ENCODE data around the gene TNS1. TPM values are rescaled to one million over a fixed set of nuclear protein-coding genes. Genes with fewer than 3 reads are reported as not detected.
A peak's percentile ranks its signal among the peaks of the same experiment; 100 is the strongest.
"Not testable (repeated sequence)": the region's sequence is repeated elsewhere in the genome, so short reads cannot be mapped to it uniquely, and the experiment has no call there.

Gene TNS1
- under 1 TPM in 4 of 6 donors, not detected in 2; 0.05 to 0.57 (median 0.35) TPM for polyA plus RNA-seq (ENCODE audit: low read depth in 6 of 6)

GRCh38 chr2:218002845-218003180 is at the start of gene TNS1:
TSS of gene TNS1 (minus strand) at chr2:218002995. CDS start at chr2:218002872, 123 bp downstream.
- DNase-seq (no peak), ATAC-seq (ENCODE audit: low read depth in 2 of 2) (no peak)
- H3K27ac Mint-ChIP-seq = peak within 1 kb of the TSS in 1 of 6 donors; percentile 60
- H3K4me1 Mint-ChIP-seq = no peaks in the 10 kb centered on the region
- H3K27me3 Mint-ChIP-seq = peaks cover 4 to 26% (median 18%) of the 10 kb centered on the region in 3 donors
- H3K9me3 Mint-ChIP-seq = no peaks in the 10 kb centered on the region
- H3K36me3 Mint-ChIP-seq = no peaks in the 10 kb centered on the region
- no peak within 1 kb of the TSS for H3K4me3 Mint-ChIP-seq

DNA sequence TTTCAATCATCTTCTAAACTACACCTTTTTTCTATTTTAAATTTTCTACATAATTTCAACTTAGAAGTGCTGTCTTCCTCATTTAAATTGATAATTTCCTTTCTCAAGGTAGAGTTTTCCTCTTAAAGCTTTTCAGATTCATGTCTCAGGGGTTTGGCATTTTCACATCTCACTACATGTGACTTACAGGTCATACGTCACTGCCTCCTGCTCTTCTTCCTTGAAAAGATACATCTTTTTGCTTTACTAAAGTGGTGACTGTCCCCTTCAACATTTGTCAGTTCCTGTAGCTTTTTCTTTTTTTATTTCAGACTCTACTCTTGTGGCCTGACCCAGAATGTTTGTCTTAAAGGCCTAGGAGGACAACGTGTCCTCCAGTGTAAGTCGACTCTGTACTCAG is 49.1 kb upstream of the TNS1 start:
- DNase-seq = no peak
- H3K9me3 Mint-ChIP-seq = peaks cover 3 to 34% (median 15%) of the 10 kb centered on the region in 7 donors
- peaks cover 7 to 28% (median 24%) of the 10 kb centered on the region in 3 donors for H3K27me3 Mint-ChIP-seq
- H3K4me3 Mint-ChIP-seq = no peak overlapping the region
- ATAC-seq (ENCODE audit: low read depth in 2 of 2) = no peak
- peaks cover 0 to 5% (median 4%) of the 10 kb centered on the region in 3 donors for H3K4me1 Mint-ChIP-seq
- no peak overlapping the region for H3K27ac Mint-ChIP-seq
- H3K36me3 Mint-ChIP-seq = peaks cover 8 to 10% of the 10 kb centered on the region in 2 donors

GRCh38 chr2:218047536-218048225 is 44.9 kb upstream of the TNS1 start:
- ATAC-seq (ENCODE audit: low read depth in 2 of 2) = peak in 1 of 2 donors; percentile 43

DNA sequence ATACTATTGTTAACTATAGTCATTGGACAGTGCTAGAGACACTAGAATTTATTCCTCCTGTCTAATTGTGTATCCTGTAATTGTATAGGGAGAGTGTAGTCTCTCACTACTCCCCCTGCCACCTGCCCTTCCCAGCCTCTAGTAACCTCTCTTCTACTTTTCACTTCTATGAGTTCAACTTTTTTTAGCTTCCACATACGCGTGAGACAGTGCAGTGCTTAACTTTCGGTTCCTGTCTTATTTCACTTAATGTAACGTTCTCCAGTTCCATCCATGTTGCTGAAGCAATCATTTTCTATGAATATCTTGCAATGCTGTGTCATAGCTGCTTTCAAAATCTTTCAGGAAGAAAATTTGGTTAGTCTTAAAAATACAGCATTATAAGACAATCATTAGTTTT is 43.4 kb upstream of the TNS1 start:
- Mint-ChIP-seq H3K27ac (no peak overlapping the region), H3K4me3 (no peak overlapping the region), H3K27me3 (peaks cover 0 to 21% (median 9%) of the 10 kb centered on the region in 3 donors), H3K36me3 (peaks cover 8 to 10% of the 10 kb centered on the region in 2 donors), H3K9me3 (peaks cover 6 to 38% (median 15%) of the 10 kb centered on the region in 7 donors), H3K4me1 (peaks cover 0 to 12% (median 5%) of the 10 kb centered on the region in 3 donors)
- peak; percentile 30 to 44 for ATAC-seq (ENCODE audit: low read depth in 2 of 2)
- DNase-seq = no peak

More at GRCh38 chr2:218047536-218048225, 44.9 kb upstream of the TNS1 start:
- Mint-ChIP-seq H3K27me3 (peaks cover 7 to 22% (median 13%) of the 10 kb centered on the region in 3 donors), H3K4me1 (peaks cover 0 to 7% (median 5%) of the 10 kb centered on the region in 3 donors), H3K36me3 (peaks cover 8 to 10% of the 10 kb centered on the region in 2 donors), H3K9me3 (peaks cover 6 to 43% (median 15%) of the 10 kb centered on the region in 7 donors), H3K4me3 (peak overlapping the region in 1 of 8 donors; percentile 30), H3K27ac (peak overlapping the region in 2 of 6 donors; percentile 17 to 59)
- no peak for DNase-seq

DNA sequence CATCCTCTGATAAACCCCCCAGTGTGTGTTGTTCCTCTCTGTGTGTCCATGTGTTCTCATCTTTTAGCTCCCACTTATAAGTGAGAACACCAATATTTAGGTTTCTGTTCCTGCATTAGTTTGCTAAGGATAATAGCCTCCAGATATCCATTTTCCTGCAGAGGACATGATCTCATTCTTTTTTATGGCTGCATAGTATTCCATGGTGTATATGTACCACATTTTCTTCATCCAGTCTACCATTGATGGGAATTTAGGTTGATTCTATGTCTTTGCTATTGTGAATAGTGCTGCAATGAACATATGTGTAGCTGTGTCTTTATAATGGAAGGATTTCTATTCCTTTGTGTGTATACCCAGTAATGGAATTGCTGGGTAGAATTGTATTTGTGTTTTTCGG is 41.8 kb upstream of the TNS1 start:
- not testable (repeated sequence) for H3K4me3 Mint-ChIP-seq; ATAC-seq (ENCODE audit: low read depth in 2 of 2); DNase-seq; H3K27ac Mint-ChIP-seq; H3K36me3 Mint-ChIP-seq
- Mint-ChIP-seq H3K4me1 (peaks cover 0 to 12% (median 5%) of the 10 kb centered on the region in 3 donors), H3K9me3 (peaks cover 0 to 27% (median 11%) of the 10 kb centered on the region in 7 donors), H3K27me3 (peaks cover 8 to 29% (median 17%) of the 10 kb centered on the region in 3 donors)

DNA sequence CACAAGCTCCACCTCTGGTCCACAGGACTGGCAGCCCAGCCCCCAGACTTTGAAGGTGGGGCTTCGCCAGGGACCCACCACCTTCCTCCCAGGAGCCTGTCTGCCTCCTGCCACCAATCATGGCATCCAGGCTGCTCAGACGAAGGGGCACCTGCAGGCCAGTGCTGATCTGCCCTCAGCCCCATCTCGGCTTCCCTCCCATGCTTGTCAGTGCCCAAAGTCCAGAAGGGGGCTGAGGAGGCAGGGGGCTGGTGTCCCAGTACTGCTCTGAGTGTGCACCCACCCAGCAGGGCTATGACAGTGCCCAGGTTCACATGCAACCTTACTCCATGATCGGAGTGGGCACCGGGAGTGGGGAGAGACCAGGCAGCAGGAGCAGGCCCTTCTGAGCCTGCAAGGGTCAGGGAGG is 40.9 kb upstream of the TNS1 start:
- no peak for DNase-seq
- Mint-ChIP-seq H3K4me1 (peaks cover 0 to 12% (median 5%) of the 10 kb centered on the region in 3 donors), H3K4me3 (no peak overlapping the region), H3K36me3 (no peaks in the 10 kb centered on the region), H3K27me3 (peaks cover 8 to 36% (median 26%) of the 10 kb centered on the region in 3 donors), H3K9me3 (peaks cover 0 to 18% (median 5%) of the 10 kb centered on the region in 7 donors), H3K27ac (no peak overlapping the region)
- ATAC-seq (ENCODE audit: low read depth in 2 of 2) = no peak

- Mint-ChIP-seq H3K36me3 (no peaks in the 10 kb centered on the region), H3K4me1 (peaks cover 0 to 9% (median 2%) of the 10 kb centered on the region in 3 donors), H3K27me3 (peaks cover 8 to 39% (median 32%) of the 10 kb centered on the region in 3 donors), H3K27ac (no peak overlapping the region), H3K9me3 (peaks cover 0 to 15% (median 5%) of the 10 kb centered on the region in 7 donors), H3K4me3 (no peak overlapping the region)
- DNase-seq (no peak), ATAC-seq (ENCODE audit: low read depth in 2 of 2) (no peak)
Observed at GRCh38 chr2:218043100-218043499, 40.3 kb upstream of the TNS1 start.

DNA sequence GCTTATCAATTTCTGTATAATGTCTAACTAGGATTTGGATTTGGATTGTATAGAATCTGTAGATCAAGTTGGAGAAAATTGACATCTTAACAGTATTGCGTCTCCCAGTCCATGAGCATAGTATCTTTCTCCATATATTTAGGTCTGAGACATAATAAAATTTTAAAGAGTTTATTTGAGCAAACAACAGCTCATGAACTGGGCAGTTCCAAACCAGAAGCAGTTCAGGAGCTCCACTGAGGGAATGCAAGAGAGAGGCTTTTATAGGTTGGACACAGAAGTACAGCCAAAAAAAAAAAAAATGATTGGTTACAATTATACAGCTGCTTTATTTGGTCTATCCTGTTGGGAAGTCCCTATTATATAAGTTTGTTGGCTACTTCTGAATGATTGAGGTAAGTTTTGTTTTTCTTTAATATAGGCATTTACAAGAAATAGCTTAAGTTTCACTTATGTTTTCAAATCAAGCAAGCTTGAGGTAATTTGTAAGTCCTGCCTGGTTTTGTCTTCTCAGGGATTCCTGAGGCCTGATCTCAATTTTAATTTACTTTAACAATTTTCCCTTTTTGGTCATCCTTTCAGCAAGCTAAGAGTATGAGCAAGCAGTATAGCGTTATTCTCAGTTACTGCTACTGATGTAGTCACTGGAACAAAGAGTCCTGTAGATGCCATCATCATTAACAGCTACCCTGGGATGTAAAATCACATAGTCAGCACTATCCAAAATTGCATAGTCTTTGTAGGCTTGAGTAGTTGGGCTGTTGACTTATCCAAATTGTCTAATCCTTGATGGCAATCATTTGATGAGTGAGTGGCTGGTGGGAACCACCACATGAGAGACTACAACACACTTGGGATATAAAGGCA is 38.7 kb upstream of the TNS1 start:
- H3K9me3 Mint-ChIP-seq = peaks cover 0 to 15% (median 5%) of the 10 kb centered on the region in 7 donors
- H3K27ac Mint-ChIP-seq = no peak overlapping the region
- H3K27me3 Mint-ChIP-seq = peaks cover 8 to 39% (median 39%) of the 10 kb centered on the region in 3 donors
- no peaks in the 10 kb centered on the region for H3K36me3 Mint-ChIP-seq
- DNase-seq = no peak
- peaks cover 0 to 9% (median 0%) of the 10 kb centered on the region in 3 donors for H3K4me1 Mint-ChIP-seq
- ATAC-seq (ENCODE audit: low read depth in 2 of 2) = no peak
- H3K4me3 Mint-ChIP-seq = no peak overlapping the region

GRCh38 chr2:218040883-218041282 is 38.1 kb upstream of the TNS1 start:
- H3K4me1 Mint-ChIP-seq = peaks cover 0 to 6% (median 0%) of the 10 kb centered on the region in 3 donors
- peaks cover 8 to 39% (median 39%) of the 10 kb centered on the region in 3 donors for H3K27me3 Mint-ChIP-seq
- no peak overlapping the region for H3K4me3 Mint-ChIP-seq
- ATAC-seq (ENCODE audit: low read depth in 2 of 2) = no peak
- no peak for DNase-seq
- H3K36me3 Mint-ChIP-seq = no peaks in the 10 kb centered on the region
- H3K9me3 Mint-ChIP-seq = peaks cover 0 to 15% (median 5%) of the 10 kb centered on the region in 7 donors
- H3K27ac Mint-ChIP-seq = no peak overlapping the region

DNA sequence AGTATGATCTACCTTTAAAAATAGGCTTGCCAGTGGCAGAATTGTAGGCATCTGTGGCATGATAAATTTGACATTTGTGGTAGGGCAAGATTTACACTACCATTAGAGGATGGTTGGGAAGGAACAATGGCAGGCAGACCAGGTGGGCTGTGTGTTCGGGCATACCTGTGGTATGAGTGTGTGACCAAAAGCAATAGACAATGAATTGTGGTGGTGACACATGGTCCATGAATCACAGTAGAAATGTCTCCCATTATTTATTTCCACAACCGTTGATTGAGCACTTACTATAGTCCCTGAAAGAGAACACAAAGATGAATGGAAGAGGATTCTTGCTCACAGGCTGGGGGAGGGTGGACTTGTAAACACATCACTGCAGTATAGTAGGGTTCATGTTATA is 36.4 kb upstream of the TNS1 start:
- H3K36me3 Mint-ChIP-seq = no peaks in the 10 kb centered on the region
- H3K4me3 Mint-ChIP-seq = no peak overlapping the region
- peaks cover 0 to 18% (median 1%) of the 10 kb centered on the region in 3 donors for H3K4me1 Mint-ChIP-seq
- H3K9me3 Mint-ChIP-seq = peaks cover 0 to 5% (median 0%) of the 10 kb centered on the region in 7 donors
- no peak overlapping the region for H3K27ac Mint-ChIP-seq
- H3K27me3 Mint-ChIP-seq = peaks cover 8 to 39% (median 31%) of the 10 kb centered on the region in 3 donors
- no peak for DNase-seq
- no peak for ATAC-seq (ENCODE audit: low read depth in 2 of 2)

DNA sequence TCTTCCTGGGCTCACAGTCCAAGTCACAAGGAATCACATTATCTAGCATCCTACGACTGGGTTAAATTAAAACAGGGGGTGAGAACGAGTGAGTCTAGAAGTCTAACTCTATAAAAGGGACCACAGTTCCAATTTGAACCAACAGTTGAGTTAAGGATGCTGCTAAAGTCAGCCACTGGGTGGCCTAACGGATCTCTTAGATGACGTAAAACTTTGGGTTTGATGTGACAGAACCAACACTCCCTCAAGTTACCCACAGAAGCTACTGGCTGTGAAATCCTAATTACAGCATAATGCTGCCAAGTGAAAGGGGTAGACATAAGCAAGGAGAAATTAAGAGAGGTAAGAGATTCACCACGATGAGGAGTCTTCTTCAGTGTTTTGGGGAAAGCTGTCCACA is 33.6 kb upstream of the TNS1 start:
- Mint-ChIP-seq H3K4me3 (peak overlapping the region in 3 of 8 donors; percentile 14 to 68 (median 31)), H3K27me3 (peaks cover 8 to 39% (median 27%) of the 10 kb centered on the region in 3 donors), H3K4me1 (peaks cover 0 to 16% (median 4%) of the 10 kb centered on the region in 3 donors), H3K9me3 (no peaks in the 10 kb centered on the region), H3K27ac (no peak overlapping the region), H3K36me3 (no peaks in the 10 kb centered on the region)
- DNase-seq = no peak
- no peak for ATAC-seq (ENCODE audit: low read depth in 2 of 2)

GRCh38 chr2:218035463-218036100 is 32.8 kb upstream of the TNS1 start:
- H3K9me3 Mint-ChIP-seq = no peaks in the 10 kb centered on the region
- ATAC-seq (ENCODE audit: low read depth in 2 of 2) (no peak), DNase-seq (no peak)
- H3K4me1 Mint-ChIP-seq = peaks cover 0 to 14% (median 4%) of the 10 kb centered on the region in 3 donors
- peak overlapping the region in 7 of 8 donors; percentile 13 to 71 (median 48) for H3K4me3 Mint-ChIP-seq
- peak overlapping the region in 2 of 6 donors; percentile 3 to 86 for H3K27ac Mint-ChIP-seq
- H3K36me3 Mint-ChIP-seq = no peaks in the 10 kb centered on the region
- H3K27me3 Mint-ChIP-seq = peaks cover 2 to 31% (median 19%) of the 10 kb centered on the region in 3 donors

Data from naive B cell (primary cell).